ENCODE results near the gene FLACC1.

FLACC1 gene

GRCh38 chr2:201357221-201357620 is at the start of gene FLACC1:
FLACC1 (minus strand) TSS chr2:201357345; CDS start chr2:201351404, 5,941 bp downstream.
- DNase-seq (ENCODE audit: low read depth), result peak; percentile 71
- H3K4me3 ChIP-seq (ENCODE audit: low read length), result no peak within 1 kb of the TSS
- no peak for TF ChIP-seq CTCF (conservative IDR thresholded peaks at IDR 0.05; ENCODE audit: low read length)

- peak; percentile 92 for DNase-seq (ENCODE audit: low read depth)
- H3K4me3 ChIP-seq (ENCODE audit: low read length), result no peak overlapping the region
- no peak for TF ChIP-seq CTCF (conservative IDR thresholded peaks at IDR 0.05; ENCODE audit: low read length)
These were observed 49.0 kb upstream of the FLACC1 start for GRCh38 chr2:201406077-201406662.

- H3K4me3 ChIP-seq (ENCODE audit: low read length), result no peak overlapping the region
- no peak for TF ChIP-seq CTCF (conservative IDR thresholded peaks at IDR 0.05; ENCODE audit: low read length)
- no peak for DNase-seq (ENCODE audit: low read depth)
These were observed 47.6 kb upstream of the FLACC1 start for GRCh38 chr2:201404699-201405280.

GRCh38 chr2:201403880-201404279 is 46.7 kb upstream of the FLACC1 start:
- TF ChIP-seq CTCF (conservative IDR thresholded peaks at IDR 0.05; ENCODE audit: low read length), result no peak
- no peak overlapping the region for H3K4me3 ChIP-seq (ENCODE audit: low read length)
- peak; percentile 49 for DNase-seq (ENCODE audit: low read depth)

- DNase-seq (ENCODE audit: low read depth), result peak; percentile 86
- no peak overlapping the region for H3K4me3 ChIP-seq (ENCODE audit: low read length)
- TF ChIP-seq CTCF (conservative IDR thresholded peaks at IDR 0.05; ENCODE audit: low read length), result no peak
These were observed 45.8 kb upstream of the FLACC1 start for GRCh38 chr2:201402651-201403562.

- H3K4me3 ChIP-seq (ENCODE audit: low read length), result no peak overlapping the region
- no peak for TF ChIP-seq CTCF (conservative IDR thresholded peaks at IDR 0.05; ENCODE audit: low read length)
- no peak for DNase-seq (ENCODE audit: low read depth)
These were observed 44.7 kb upstream of the FLACC1 start for GRCh38 chr2:201401815-201402214.

Measured in AG10803 (cell line).